Suprapubic skin (tissue), 4 donors: ENCODE data around the gene ZNF493. TPM values are rescaled to one million over a fixed set of nuclear protein-coding genes. Genes with fewer than 3 reads are reported as not detected.

ENCODE experiments used
- DNase-seq, 2 donors: peaks; one replicate each; pipeline ENCODE4 v3.0.0-alpha.2; 2019; ENCODE audit warnings: low spot score in 2 of 2
- H3K27ac ChIP-seq: fragments of 200-600 bp; sonication (generic); one replicate; pipeline ENCODE4 v1.5.1; 2019
- H3K27me3 ChIP-seq: fragments of 200-600 bp; sonication (generic); one replicate; pipeline ENCODE4 v1.5.1; 2019
- H3K36me3 ChIP-seq: fragments of 200-600 bp; sonication (generic); one replicate; pipeline ENCODE4 v1.5.1; 2019
- H3K4me1 ChIP-seq: fragments of 200-600 bp; sonication (generic); one replicate; pipeline ENCODE4 v1.5.1; 2019
- H3K4me3 ChIP-seq: fragments of 200-600 bp; sonication (generic); one replicate; pipeline ENCODE4 v1.5.1; 2019; ENCODE audit warnings: mild to moderate bottlenecking
- H3K9me3 ChIP-seq: fragments of 200-600 bp; sonication (generic); one replicate; pipeline ENCODE4 v1.5.1; 2019
- EP300 ChIP-seq: sonication (generic); formaldehyde crosslinking; IDR thresholded peaks from one replicate; pipeline ENCODE4 v1.6.1; 2017; ENCODE audit warnings: antibody characterized with exemption
- POLR2A ChIP-seq, 2 donors: fragments of 450-650 bp; IDR thresholded peaks; one replicate each; pipeline ENCODE4 v1.6.1; 2017; ENCODE audit warnings: antibody characterized with exemption in 2 of 2, mild to moderate bottlenecking in 2 of 2, moderate library complexity in 2 of 2
- POLR2AphosphoS5 ChIP-seq, 3 donors: sonication (generic); formaldehyde crosslinking; IDR thresholded peaks; one replicate each; pipeline ENCODE4 v1.6.1; 2017; ENCODE audit warnings: antibody characterized with exemption in 3 of 3
- WGBS: methylation state at CpG from one replicate; pipeline ENCODE4 v1.1.5; 2018; 5-methylcytosine and 5-hydroxymethylcytosine counted together
- total RNA-seq, 4 donors: library from RNA; depleted of rRNA; stranded (reverse); fragments of >200 nt; gene quantifications; one replicate each; pipeline ENCODE4 v1.1.0, GENCODE V29; 2016
- TF ChIP-seq, protein P1 (sequence below), 2 donors: fragments of 200-600 bp in 1 of 2; fragments of 450-650 bp in 1 of 2; sonication (generic) in 1 of 2; IDR thresholded peaks; one replicate each; pipeline ENCODE4 v1.5.1; 2016 to 2019; ENCODE audit warnings: antibody characterized with exemption in 2 of 2, mild to moderate bottlenecking in 1 of 2, moderate library complexity in 1 of 2

ZNF493 gene
- total RNA-seq, 4 donors from 2014 or later, result 12.8 to 52.6 (median 21.8) TPM

DNA sequence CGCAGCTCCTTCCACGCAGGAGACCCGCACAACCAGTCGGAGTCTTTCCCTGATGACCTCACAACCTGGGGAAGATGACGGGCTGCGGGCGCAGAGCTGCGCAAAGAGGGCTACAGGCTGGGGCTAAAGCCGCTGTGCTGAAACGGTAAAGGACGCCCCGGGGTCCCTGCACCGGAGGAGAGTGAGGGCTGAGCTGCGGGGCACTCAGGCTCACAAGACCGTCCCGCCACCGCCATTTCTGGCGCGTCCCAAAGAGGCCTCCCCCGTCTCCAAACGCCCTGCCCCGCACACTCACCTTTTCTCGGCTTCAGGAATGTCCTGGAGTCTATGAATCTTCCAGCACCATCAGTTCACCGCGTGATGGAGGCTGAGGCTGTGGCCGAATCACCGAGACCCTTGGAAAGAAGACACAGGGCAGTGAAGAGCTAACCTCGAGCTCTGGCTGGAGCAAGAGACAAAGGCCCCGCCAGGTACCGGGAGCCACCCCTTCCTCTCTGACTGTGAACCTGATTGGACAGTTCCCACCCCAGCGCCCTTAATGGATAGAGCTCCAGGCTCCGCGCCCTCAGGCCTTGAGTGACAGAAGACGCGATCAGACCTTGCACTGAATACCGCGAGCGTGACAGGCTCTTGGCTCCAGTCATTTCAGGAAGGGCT lies 66.6 kb downstream of the ZNF493 start:
- DNase-seq, result no peak
- no peak for TF ChIP-seq POLR2A (IDR thresholded peaks at IDR 0.05)
- no peak for TF ChIP-seq POLR2AphosphoS5 (IDR thresholded peaks at IDR 0.05)
- no peaks in the 10 kb centered on the region for H3K4me1 ChIP-seq
- H3K36me3 ChIP-seq, result no peaks in the 10 kb centered on the region
- H3K27me3 ChIP-seq, result no peaks in the 10 kb centered on the region
- WGBS, result 10% methylated on average over 11 of the region's 38 CpGs
- H3K27ac ChIP-seq, result no peak overlapping the region
- peaks cover 8% of the 10 kb centered on the region for H3K9me3 ChIP-seq
- peak overlapping the region; percentile 8 for H3K4me3 ChIP-seq

DNA sequence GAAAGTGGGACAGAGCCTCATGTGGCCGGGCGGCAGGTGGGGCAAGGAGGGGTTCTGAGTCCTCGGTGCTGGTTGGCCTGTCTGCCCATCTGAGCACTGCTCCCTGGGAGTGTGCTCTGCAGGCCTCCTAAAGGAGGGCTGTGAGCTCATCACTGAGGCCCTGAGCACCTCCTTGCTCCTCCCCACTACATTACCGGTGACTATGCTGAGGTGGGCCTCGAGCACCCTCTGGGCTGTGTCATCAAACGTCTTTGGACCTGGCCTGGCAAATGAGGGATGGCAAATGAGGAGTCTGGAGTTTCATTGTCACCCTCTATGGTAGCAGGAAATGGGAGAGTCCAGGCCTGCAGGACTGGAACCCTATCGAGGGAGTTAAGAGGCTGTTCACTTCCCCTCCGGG lies 69.7 kb downstream of the ZNF493 start:
- H3K36me3 ChIP-seq, result no peaks in the 10 kb centered on the region
- DNase-seq, result no peak
- H3K27ac ChIP-seq, result no peak overlapping the region
- H3K4me3 ChIP-seq, result no peak overlapping the region
- 85% methylated on average over 4 of the region's 8 CpGs for WGBS
- H3K4me1 ChIP-seq, result no peaks in the 10 kb centered on the region
- peaks cover 3% of the 10 kb centered on the region for H3K9me3 ChIP-seq
- no peak for TF ChIP-seq EP300
- no peak for TF ChIP-seq POLR2A (IDR thresholded peaks at IDR 0.05)
- TF ChIP-seq, protein P1, sequence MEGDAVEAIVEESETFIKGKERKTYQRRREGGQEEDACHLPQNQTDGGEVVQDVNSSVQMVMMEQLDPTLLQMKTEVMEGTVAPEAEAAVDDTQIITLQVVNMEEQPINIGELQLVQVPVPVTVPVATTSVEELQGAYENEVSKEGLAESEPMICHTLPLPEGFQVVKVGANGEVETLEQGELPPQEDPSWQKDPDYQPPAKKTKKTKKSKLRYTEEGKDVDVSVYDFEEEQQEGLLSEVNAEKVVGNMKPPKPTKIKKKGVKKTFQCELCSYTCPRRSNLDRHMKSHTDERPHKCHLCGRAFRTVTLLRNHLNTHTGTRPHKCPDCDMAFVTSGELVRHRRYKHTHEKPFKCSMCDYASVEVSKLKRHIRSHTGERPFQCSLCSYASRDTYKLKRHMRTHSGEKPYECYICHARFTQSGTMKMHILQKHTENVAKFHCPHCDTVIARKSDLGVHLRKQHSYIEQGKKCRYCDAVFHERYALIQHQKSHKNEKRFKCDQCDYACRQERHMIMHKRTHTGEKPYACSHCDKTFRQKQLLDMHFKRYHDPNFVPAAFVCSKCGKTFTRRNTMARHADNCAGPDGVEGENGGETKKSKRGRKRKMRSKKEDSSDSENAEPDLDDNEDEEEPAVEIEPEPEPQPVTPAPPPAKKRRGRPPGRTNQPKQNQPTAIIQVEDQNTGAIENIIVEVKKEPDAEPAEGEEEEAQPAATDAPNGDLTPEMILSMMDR (IDR thresholded peaks at IDR 0.05), result no peak
- no peak for TF ChIP-seq POLR2AphosphoS5 (IDR thresholded peaks at IDR 0.05)
- H3K27me3 ChIP-seq, result no peaks in the 10 kb centered on the region

DNA sequence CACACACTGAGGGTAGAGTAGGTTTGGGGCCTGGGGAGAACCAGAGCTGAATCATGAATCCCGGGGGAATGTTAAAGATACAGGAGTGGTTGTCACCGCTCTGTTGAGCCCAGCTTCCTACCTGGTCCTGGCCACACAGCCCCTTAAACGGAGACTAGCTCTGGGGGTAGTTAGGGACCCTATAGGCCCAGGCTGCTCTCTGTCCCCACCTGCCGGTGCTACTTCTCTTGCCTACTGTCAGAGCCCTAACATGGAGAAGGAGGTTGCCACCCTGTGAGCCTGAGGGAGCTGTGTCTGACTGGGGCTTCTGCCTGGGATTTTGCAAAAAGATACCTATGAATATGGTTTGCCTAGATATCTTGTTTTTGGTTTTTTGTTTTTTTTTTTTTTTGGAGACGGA lies 71.9 kb downstream of the ZNF493 start:
- DNase-seq, result peak in 1 of 2 donors; percentile 77
- H3K4me1 ChIP-seq, result no peaks in the 10 kb centered on the region
- H3K9me3 ChIP-seq, result no peaks in the 10 kb centered on the region
- TF ChIP-seq POLR2A (IDR thresholded peaks at IDR 0.05) (no peak), POLR2AphosphoS5 (IDR thresholded peaks at IDR 0.05) (no peak), EP300 (no peak)
- TF ChIP-seq, protein P1 (IDR thresholded peaks at IDR 0.05), result no peak
- H3K4me3 ChIP-seq, result no peak overlapping the region
- 67% methylated on average over 5 of the region's 5 CpGs for whole genome bisulfite sequencing
- H3K27me3 ChIP-seq, result no peaks in the 10 kb centered on the region
- H3K36me3 ChIP-seq, result no peaks in the 10 kb centered on the region
- H3K27ac ChIP-seq, result no peak overlapping the region

DNA sequence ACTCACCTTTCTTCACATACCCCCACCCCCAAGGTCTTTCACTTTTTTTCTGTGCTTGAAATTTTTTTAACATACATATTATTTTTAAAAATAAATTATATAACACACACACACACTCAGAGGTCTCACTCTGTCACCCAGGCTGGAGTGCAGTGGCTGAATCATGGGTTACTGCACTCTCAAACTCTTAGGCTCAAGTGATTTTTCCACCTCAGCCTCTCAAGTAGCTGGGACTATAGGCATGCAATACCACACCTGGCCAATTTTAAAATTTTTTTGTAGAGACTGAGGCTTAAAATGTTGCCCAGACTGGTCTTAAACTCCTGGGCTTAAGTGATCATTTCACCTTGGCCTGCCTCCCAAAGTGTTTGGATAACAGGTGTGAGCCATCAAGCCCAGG lies 75.6 kb downstream of the ZNF493 start:
- Histone ChIP-seq H3K27me3 (no peaks in the 10 kb centered on the region), H3K4me1 (no peaks in the 10 kb centered on the region), H3K9me3 (no peaks in the 10 kb centered on the region), H3K27ac (no peak overlapping the region), H3K36me3 (no peaks in the 10 kb centered on the region), H3K4me3 (no peak overlapping the region)
- peak in 1 of 2 donors; percentile 6 for DNase-seq
- TF ChIP-seq, protein P1 (IDR thresholded peaks at IDR 0.05), result no peak

DNA sequence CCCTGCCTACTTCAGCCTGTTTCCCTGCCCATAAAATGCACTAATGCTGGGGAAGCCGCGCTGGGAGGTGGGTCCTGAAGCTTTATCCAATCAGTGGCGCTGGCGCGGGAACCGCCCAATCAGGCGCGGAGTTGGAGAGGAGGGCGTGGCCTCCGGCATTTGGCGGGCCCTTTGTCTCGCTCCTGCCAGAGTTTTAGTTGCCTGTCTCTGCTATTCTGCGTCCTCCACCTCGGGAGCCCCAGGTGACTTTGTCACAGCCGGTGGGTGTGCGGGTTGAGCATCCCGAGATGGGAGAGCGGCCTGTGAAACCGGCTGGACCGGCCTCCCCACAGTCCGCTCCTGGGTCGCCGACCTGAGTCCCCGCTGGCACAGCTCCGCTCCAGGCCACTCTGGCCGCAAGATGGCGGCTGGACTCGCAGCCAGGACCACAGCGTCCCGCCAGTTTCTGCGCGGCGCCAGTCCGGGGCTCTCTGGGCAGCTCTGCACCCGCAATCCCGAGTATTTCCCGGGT lies 77.8 kb downstream of the ZNF493 start:
- Histone ChIP-seq H3K36me3 (no peaks in the 10 kb centered on the region), H3K27me3 (no peaks in the 10 kb centered on the region), H3K27ac (no peak overlapping the region), H3K4me1 (no peaks in the 10 kb centered on the region), H3K9me3 (no peaks in the 10 kb centered on the region), H3K4me3 (peak overlapping the region; percentile 35)
- WGBS, result 5% methylated on average over 14 of the region's 37 CpGs
- no peak for TF ChIP-seq EP300
- no peak for TF ChIP-seq POLR2A (IDR thresholded peaks at IDR 0.05)
- TF ChIP-seq POLR2AphosphoS5 (IDR thresholded peaks at IDR 0.05), result no peak
- TF ChIP-seq, protein P1 (IDR thresholded peaks at IDR 0.05), result no peak
- DNase-seq, result peak; percentile 74 to 84

Other genes starting within 250 kb of the ZNF493 start
- 1 to 10 TPM; 4.0 to 9.3 (median 6.5) TPM for gene ZNF708, start 67.7 kb upstream of the ZNF493 start, total RNA-seq
- 1 to 10 TPM; 2.3 to 4.4 (median 3.9) TPM for gene ZNF738, start 38.1 kb upstream of the ZNF493 start, total RNA-seq
- gene ZNF429, start 108.5 kb downstream of the ZNF493 start, total RNA-seq, result 10 to 100 TPM in 3 of 4 donors, 1 to 10 TPM in 1; 7.6 to 29.9 (median 14.0) TPM